ENCODE data around the gene PCDHGA9.
"Not testable (repeated sequence)": the region's sequence is repeated elsewhere in the genome, so short reads cannot be mapped to it uniquely, and the experiment has no call there.

The PCDHGA9 gene

GRCh38 chr5:141432308-141432707 lies 29.7 kb downstream of the PCDHGA9 start:
- not testable (repeated sequence) for H3K4me1 ChIP-seq (ENCODE audit: control insufficient read depth, insufficient read depth, low read length); H3K27ac ChIP-seq (ENCODE audit: low read length); DNase-seq (ENCODE audit: low read depth, low spot score); H3K27me3 ChIP-seq (ENCODE audit: control insufficient read depth, insufficient read depth, low read length); H3K4me3 ChIP-seq (ENCODE audit: low read length); H3K9me3 ChIP-seq (ENCODE audit: control insufficient read depth, insufficient read depth, low read length); H3K36me3 ChIP-seq (ENCODE audit: control insufficient read depth, insufficient read depth, low read length)
- WGBS (ENCODE audit: insufficient coverage, insufficient read length), result no CpG with 5 or more reads among the region's 38 CpGs

GRCh38 chr5:141432726-141433125 lies 30.1 kb downstream of the PCDHGA9 start:
- not testable (repeated sequence) for H3K4me3 ChIP-seq (ENCODE audit: low read length); H3K27me3 ChIP-seq (ENCODE audit: control insufficient read depth, insufficient read depth, low read length); H3K36me3 ChIP-seq (ENCODE audit: control insufficient read depth, insufficient read depth, low read length); H3K4me1 ChIP-seq (ENCODE audit: control insufficient read depth, insufficient read depth, low read length); H3K27ac ChIP-seq (ENCODE audit: low read length); DNase-seq (ENCODE audit: low read depth, low spot score); H3K9me3 ChIP-seq (ENCODE audit: control insufficient read depth, insufficient read depth, low read length)
- no CpG with 5 or more reads among the region's 29 CpGs for WGBS (ENCODE audit: insufficient coverage, insufficient read length)

- no peak overlapping the region for H3K4me3 ChIP-seq (ENCODE audit: low read length)
- WGBS (ENCODE audit: insufficient coverage, insufficient read length), result no CpG with 5 or more reads among the region's 2 CpGs
- H3K27me3 ChIP-seq (ENCODE audit: control insufficient read depth, insufficient read depth, low read length), result no peaks in the 10 kb centered on the region
- no peak overlapping the region for H3K27ac ChIP-seq (ENCODE audit: low read length)
- 0 out of 2 replicates have a peak, but pooled peaks cover 3% of the 10 kb centered on the region for H3K36me3 ChIP-seq (ENCODE audit: control insufficient read depth, insufficient read depth, low read length)
- DNase-seq (ENCODE audit: low read depth, low spot score), result no peak
- H3K9me3 ChIP-seq (ENCODE audit: control insufficient read depth, insufficient read depth, low read length), result no peaks in the 10 kb centered on the region
- H3K4me1 ChIP-seq (ENCODE audit: control insufficient read depth, insufficient read depth, low read length), result no peaks in the 10 kb centered on the region
Measured at GRCh38 chr5:141434006-141434405, 31.4 kb downstream of the PCDHGA9 start.

DNA sequence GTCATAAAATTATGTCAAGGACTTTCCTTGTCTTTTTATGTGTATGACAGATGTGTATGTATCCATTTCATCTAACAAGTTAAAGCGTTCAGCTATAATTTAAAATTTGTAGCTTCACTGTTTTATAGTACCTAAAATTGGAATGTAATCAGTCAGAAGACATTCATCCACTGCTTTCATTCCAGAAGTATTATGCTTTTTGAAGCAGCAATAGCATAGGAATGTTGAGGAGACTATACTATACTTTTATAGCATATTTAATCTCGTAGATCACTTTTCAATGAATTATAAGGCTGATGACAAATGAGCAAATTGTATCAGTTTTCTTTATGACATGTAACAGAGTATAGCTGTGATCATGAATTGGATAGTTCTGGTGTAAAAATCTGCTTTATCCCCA lies 34.6 kb downstream of the PCDHGA9 start:
- Histone ChIP-seq H3K36me3 (ENCODE audit: control insufficient read depth, insufficient read depth, low read length) (no peaks in the 10 kb centered on the region; the same call in 1 of the 2 replicates), H3K27me3 (ENCODE audit: control insufficient read depth, insufficient read depth, low read length) (no peaks in the 10 kb centered on the region), H3K27ac (ENCODE audit: low read length) (no peak overlapping the region), H3K9me3 (ENCODE audit: control insufficient read depth, insufficient read depth, low read length) (no peaks in the 10 kb centered on the region), H3K4me3 (ENCODE audit: low read length) (no peak overlapping the region), H3K4me1 (ENCODE audit: control insufficient read depth, insufficient read depth, low read length) (peaks cover 1% of the 10 kb centered on the region; the same call in 1 of the 2 replicates)
- no peak for DNase-seq (ENCODE audit: low read depth, low spot score)
- no CpG with 5 or more reads among the region's 2 CpGs for WGBS (ENCODE audit: insufficient coverage, insufficient read length)

GRCh38 chr5:141439411-141440141 lies 37.0 kb downstream of the PCDHGA9 start:
- DNase-seq (ENCODE audit: low read depth, low spot score), result no peak
- Histone ChIP-seq H3K27ac (ENCODE audit: low read length) (no peak overlapping the region), H3K27me3 (ENCODE audit: control insufficient read depth, insufficient read depth, low read length) (no peaks in the 10 kb centered on the region), H3K36me3 (ENCODE audit: control insufficient read depth, insufficient read depth, low read length) (no peaks in the 10 kb centered on the region; the same call in 1 of the 2 replicates), H3K4me3 (ENCODE audit: low read length) (no peak overlapping the region), H3K4me1 (ENCODE audit: control insufficient read depth, insufficient read depth, low read length) (peaks cover 1% of the 10 kb centered on the region; the same call in 1 of the 2 replicates), H3K9me3 (ENCODE audit: control insufficient read depth, insufficient read depth, low read length) (no peaks in the 10 kb centered on the region)
- WGBS (ENCODE audit: insufficient coverage, insufficient read length), result no CpG with 5 or more reads among the region's 10 CpGs

DNA sequence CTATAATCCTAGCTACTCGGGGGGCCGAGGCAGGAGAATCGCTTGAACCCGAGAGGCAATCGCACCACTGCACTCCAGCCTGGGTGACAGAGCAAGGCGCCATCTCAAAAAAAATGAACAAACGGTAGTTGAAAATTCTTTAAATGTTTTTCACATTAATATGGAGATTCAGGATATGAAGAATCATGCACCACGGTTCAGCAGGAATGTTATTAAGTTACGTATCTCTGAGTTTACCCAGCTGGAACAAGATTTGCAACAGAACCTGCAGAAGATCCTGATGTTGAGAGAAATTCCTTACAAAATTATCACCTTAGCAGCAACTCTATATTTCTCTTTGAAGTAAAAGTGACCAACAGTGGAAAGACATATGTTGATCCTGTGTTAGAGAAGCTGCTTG lies 37.8 kb downstream of the PCDHGA9 start:
- no CpG with 5 or more reads among the region's 9 CpGs for WGBS (ENCODE audit: insufficient coverage, insufficient read length)
- DNase-seq (ENCODE audit: low read depth, low spot score), result no peak
- Histone ChIP-seq H3K4me3 (ENCODE audit: low read length) (no peak overlapping the region), H3K36me3 (ENCODE audit: control insufficient read depth, insufficient read depth, low read length) (no peaks in the 10 kb centered on the region; the same call in 1 of the 2 replicates), H3K27me3 (ENCODE audit: control insufficient read depth, insufficient read depth, low read length) (no peaks in the 10 kb centered on the region), H3K4me1 (ENCODE audit: control insufficient read depth, insufficient read depth, low read length) (peaks cover 1% of the 10 kb centered on the region; the same call in 1 of the 2 replicates), H3K27ac (ENCODE audit: low read length) (no peak overlapping the region), H3K9me3 (ENCODE audit: control insufficient read depth, insufficient read depth, low read length) (no peaks in the 10 kb centered on the region)

- Histone ChIP-seq H3K27me3 (ENCODE audit: control insufficient read depth, insufficient read depth, low read length) (no peaks in the 10 kb centered on the region), H3K36me3 (ENCODE audit: control insufficient read depth, insufficient read depth, low read length) (no peaks in the 10 kb centered on the region; the same call in 1 of the 2 replicates), H3K9me3 (ENCODE audit: control insufficient read depth, insufficient read depth, low read length) (no peaks in the 10 kb centered on the region), H3K4me3 (ENCODE audit: low read length) (no peak overlapping the region), H3K4me1 (ENCODE audit: control insufficient read depth, insufficient read depth, low read length) (peaks cover 1% of the 10 kb centered on the region; the same call in 1 of the 2 replicates), H3K27ac (ENCODE audit: low read length) (no peak overlapping the region)
- no CpG with 5 or more reads among the region's 50 CpGs for WGBS (ENCODE audit: insufficient coverage, insufficient read length)
- DNase-seq (ENCODE audit: low read depth, low spot score), result no peak
Measured at GRCh38 chr5:141441571-141442170, 39.1 kb downstream of the PCDHGA9 start.
